ENCODE measurements around the gene UGT3A1. TPM values are rescaled to one million over a fixed set of nuclear protein-coding genes. Genes with fewer than 3 reads are reported as not detected.
"Not testable (repeated sequence)": the region's sequence is repeated elsewhere in the genome, so short reads cannot be mapped to it uniquely, and the experiment has no call there.

The UGT3A1 gene
- total RNA-seq, 4 donors from 2014 or later = not detected

GRCh38 chr5:35987776-35988175, 3.4 kb downstream of the UGT3A1 start:
- Histone ChIP-seq H3K36me3 (no peaks in the 10 kb centered on the region), H3K4me1 (no peaks in the 10 kb centered on the region), H3K9me3 (peaks cover 0 to 6% (median 0%) of the 10 kb centered on the region in 4 donors), H3K4me3 (no peak overlapping the region), H3K27me3 (peaks cover 0 to 3% of the 10 kb centered on the region in 2 donors), H3K27ac (no peak overlapping the region)
- no peak for TF ChIP-seq EP300 (IDR thresholded peaks at IDR 0.05)
- no peak for TF ChIP-seq POLR2A (IDR thresholded peaks at IDR 0.05)
- no peak for TF ChIP-seq CTCF (IDR thresholded peaks at IDR 0.05)
- no peak for DNase-seq (ENCODE audit: low spot score in 2 of 2)
- WGBS, 2 donors = 52 to 62% methylated on average over 3 of the region's 3 CpGs

GRCh38 chr5:35979715-35980114, 11.5 kb downstream of the UGT3A1 start:
- Histone ChIP-seq H3K27ac (no peak overlapping the region), H3K27me3 (no peaks in the 10 kb centered on the region), H3K9me3 (peaks cover 0 to 3% (median 0%) of the 10 kb centered on the region in 4 donors), H3K4me1 (no peaks in the 10 kb centered on the region), H3K4me3 (no peak overlapping the region), H3K36me3 (no peaks in the 10 kb centered on the region)
- DNase-seq (ENCODE audit: low spot score in 2 of 2) = no peak
- no peak for TF ChIP-seq POLR2A (IDR thresholded peaks at IDR 0.05)
- no peak for TF ChIP-seq EP300 (IDR thresholded peaks at IDR 0.05)
- no peak for TF ChIP-seq CTCF (IDR thresholded peaks at IDR 0.05)

GRCh38 chr5:35976859-35977258, 14.3 kb downstream of the UGT3A1 start:
- not testable (repeated sequence) for DNase-seq (ENCODE audit: low spot score in 2 of 2); H3K27ac ChIP-seq; H3K36me3 ChIP-seq; H3K4me3 ChIP-seq; H3K27me3 ChIP-seq; H3K9me3 ChIP-seq; H3K4me1 ChIP-seq
- 51 to 64% methylated on average over 3 of the region's 3 CpGs for WGBS, 2 donors

GRCh38 chr5:35974570-35974969, 16.6 kb downstream of the UGT3A1 start:
- TF ChIP-seq EP300 (IDR thresholded peaks at IDR 0.05) (no peak), CTCF (IDR thresholded peaks at IDR 0.05) (no peak)

GRCh38 chr5:35971878-35972210, 19.3 kb downstream of the UGT3A1 start:
- H3K4me1 ChIP-seq = no peaks in the 10 kb centered on the region
- no peaks in the 10 kb centered on the region for H3K36me3 ChIP-seq
- no peak overlapping the region for H3K4me3 ChIP-seq
- no peak overlapping the region for H3K27ac ChIP-seq
- H3K9me3 ChIP-seq = no peaks in the 10 kb centered on the region
- no peak for DNase-seq (ENCODE audit: low spot score in 2 of 2)
- TF ChIP-seq CTCF (IDR thresholded peaks at IDR 0.05) (no peak), EP300 (IDR thresholded peaks at IDR 0.05) (no peak), POLR2A (IDR thresholded peaks at IDR 0.05) (no peak)
- 77 to 87% methylated on average over 5 of the region's 5 CpGs for WGBS, 2 donors
- H3K27me3 ChIP-seq = no peaks in the 10 kb centered on the region

More at GRCh38 chr5:35974570-35974969, 16.6 kb downstream of the UGT3A1 start:
- DNase-seq (ENCODE audit: low spot score in 2 of 2) = no peak
- no peaks in the 10 kb centered on the region for H3K36me3 ChIP-seq
- no peaks in the 10 kb centered on the region for H3K9me3 ChIP-seq
- H3K27me3 ChIP-seq = no peaks in the 10 kb centered on the region
- H3K4me1 ChIP-seq = no peaks in the 10 kb centered on the region
- H3K27ac ChIP-seq = no peak overlapping the region
- WGBS, 2 donors = 80 to 86% methylated on average over 4 of the region's 4 CpGs
- H3K4me3 ChIP-seq = no peak overlapping the region

- WGBS, 2 donors = 81 to 85% methylated on average over 4 of the region's 4 CpGs
- Histone ChIP-seq H3K4me1 (no peaks in the 10 kb centered on the region), H3K27ac (no peak overlapping the region), H3K27me3 (no peaks in the 10 kb centered on the region), H3K4me3 (no peak overlapping the region), H3K9me3 (no peaks in the 10 kb centered on the region), H3K36me3 (no peaks in the 10 kb centered on the region)
- no peak for DNase-seq (ENCODE audit: low spot score in 2 of 2)
- no peak for TF ChIP-seq EP300 (IDR thresholded peaks at IDR 0.05)
- no peak for TF ChIP-seq POLR2A (IDR thresholded peaks at IDR 0.05)
- no peak for TF ChIP-seq CTCF (IDR thresholded peaks at IDR 0.05)
Measured at GRCh38 chr5:35971186-35971877, 19.9 kb downstream of the UGT3A1 start.
